ENCODE results near the gene AATK.

- TF ChIP-seq CTCF (optimal IDR thresholded peaks at IDR 0.05 in 1 of 3, IDR thresholded peaks at IDR 0.05 in 1 of 3, conservative IDR thresholded peaks at IDR 0.05 in 1 of 3; ENCODE audit: extremely low read depth in 1 of 3, insufficient read depth in 2 of 3, low read length in 3 of 3) (no peak), EZH2 (IDR thresholded peaks at IDR 0.05; ENCODE audit: low read length) (no peak)
Measured at GRCh38 chr17:81102352-81102751, 63.7 kb downstream of the AATK start.

Data from keratinocyte (primary cell).